HUES64 (cell line): ENCODE results near the gene DHRS4. TPM values are rescaled to one million over a fixed set of nuclear protein-coding genes. Genes with fewer than 3 reads are reported as not detected.

Experiments
- H3K27ac ChIP-seq: 2 replicates; pipeline ENCODE4 v1.7.0; 2013; ENCODE audit warnings: low read depth, low read length, inconsistent platforms
- H3K27me3 ChIP-seq: 2 replicates; pipeline ENCODE4 v1.6.1; 2013; ENCODE audit warnings: mild to moderate bottlenecking, low read length; ENCODE audit not compliant: insufficient read depth
- H3K36me3 ChIP-seq: 2 replicates; pipeline ENCODE4 v1.6.1; 2013; ENCODE audit warnings: mild to moderate bottlenecking, low read length; ENCODE audit not compliant: insufficient read depth
- H3K4me1 ChIP-seq: 2 replicates; pipeline ENCODE4 v1.6.1; 2013; ENCODE audit warnings: mild to moderate bottlenecking, low read length, moderate library complexity; ENCODE audit not compliant: insufficient read depth
- H3K4me3 ChIP-seq: 2 replicates; pipeline ENCODE4 v1.5.1; 2013; ENCODE audit warnings: mild to moderate bottlenecking, low read length, moderate library complexity
- H3K9ac ChIP-seq: 2 replicates; pipeline ENCODE4 v1.6.1; 2013; ENCODE audit warnings: mild to moderate bottlenecking, low read depth, low read length
- H3K9me3 ChIP-seq: 2 replicates; pipeline ENCODE4 v1.6.1; 2013; ENCODE audit warnings: low read depth, low read length; ENCODE audit not compliant: insufficient read depth
- WGBS: fragments of 150-250, 120-280 bp; methylation state at CpG from one replicate; pipeline ENCODE4 v1.1.7; 2013; ENCODE audit warnings: missing lambda C conversion rate; 5-methylcytosine and 5-hydroxymethylcytosine counted together
- polyA plus RNA-seq, 2 experiments: library from polyadenylated mRNA; stranded (reverse); fragments of 50-300 nt; gene quantifications; one replicate each; pipeline ENCODE4 v1.2.3, GENCODE V29; 2013

Gene DHRS4
- 12.3 TPM for polyA plus RNA-seq (2013, experiment 1 of 2)
- 11.9 TPM for polyA plus RNA-seq (2013, experiment 2 of 2)

DNA sequence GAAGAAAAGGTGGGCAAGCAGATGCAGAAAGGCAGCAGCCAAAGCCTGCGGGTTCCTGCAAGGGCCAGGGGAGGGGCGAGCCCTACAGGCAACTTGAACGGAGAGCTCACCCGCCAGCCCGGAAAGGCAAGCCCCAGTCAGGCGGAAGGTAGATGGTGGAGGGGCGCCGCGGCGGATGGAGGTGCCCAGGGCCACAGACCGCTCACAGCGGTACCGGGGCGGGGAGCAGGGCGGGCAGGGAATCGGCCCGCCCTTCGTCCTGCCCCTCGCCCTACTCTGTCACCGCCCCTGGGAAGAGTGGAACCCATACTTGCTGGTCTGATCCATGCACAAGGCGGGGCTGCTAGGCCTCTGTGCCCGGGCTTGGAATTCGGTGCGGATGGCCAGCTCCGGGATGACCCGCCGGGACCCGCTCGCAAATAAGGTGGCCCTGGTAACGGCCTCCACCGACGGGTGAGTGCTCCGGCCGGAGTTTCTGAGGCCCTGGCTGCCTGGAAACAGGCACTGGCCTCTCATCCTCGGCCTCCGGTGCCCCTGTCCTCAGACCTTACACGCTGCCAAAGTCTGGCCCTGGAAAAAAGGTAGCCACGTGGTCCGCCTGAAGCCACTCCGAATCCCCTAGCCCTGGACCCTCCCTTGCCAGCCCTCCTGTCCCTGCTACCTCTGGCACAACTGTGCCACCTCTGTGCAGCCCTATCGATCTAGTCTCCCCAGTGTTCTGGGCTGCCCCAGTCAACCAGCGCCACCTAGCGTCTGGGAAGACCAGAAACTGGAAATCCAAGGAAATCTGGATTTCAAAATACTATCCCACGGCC lies at the start of gene DHRS4:
TSS of gene DHRS4 (plus strand) at position 307 of the 815 bp plus-strand sequence. CDS start at position 326, 19 bp downstream.
- WGBS = 1% methylated on average over 44 of the region's 44 CpGs
- Histone ChIP-seq H3K9me3 (no peaks in the 10 kb centered on the region), H3K4me3 (peak within 1 kb of the TSS; percentile 84), H3K36me3 (no peaks in the 10 kb centered on the region), H3K27me3 (no peaks in the 10 kb centered on the region), H3K27ac (peak within 1 kb of the TSS; percentile 62; the same call in 1 of the 2 replicates), H3K9ac (peak within 1 kb of the TSS; percentile 84), H3K4me1 (no peaks in the 10 kb centered on the region)

DNA sequence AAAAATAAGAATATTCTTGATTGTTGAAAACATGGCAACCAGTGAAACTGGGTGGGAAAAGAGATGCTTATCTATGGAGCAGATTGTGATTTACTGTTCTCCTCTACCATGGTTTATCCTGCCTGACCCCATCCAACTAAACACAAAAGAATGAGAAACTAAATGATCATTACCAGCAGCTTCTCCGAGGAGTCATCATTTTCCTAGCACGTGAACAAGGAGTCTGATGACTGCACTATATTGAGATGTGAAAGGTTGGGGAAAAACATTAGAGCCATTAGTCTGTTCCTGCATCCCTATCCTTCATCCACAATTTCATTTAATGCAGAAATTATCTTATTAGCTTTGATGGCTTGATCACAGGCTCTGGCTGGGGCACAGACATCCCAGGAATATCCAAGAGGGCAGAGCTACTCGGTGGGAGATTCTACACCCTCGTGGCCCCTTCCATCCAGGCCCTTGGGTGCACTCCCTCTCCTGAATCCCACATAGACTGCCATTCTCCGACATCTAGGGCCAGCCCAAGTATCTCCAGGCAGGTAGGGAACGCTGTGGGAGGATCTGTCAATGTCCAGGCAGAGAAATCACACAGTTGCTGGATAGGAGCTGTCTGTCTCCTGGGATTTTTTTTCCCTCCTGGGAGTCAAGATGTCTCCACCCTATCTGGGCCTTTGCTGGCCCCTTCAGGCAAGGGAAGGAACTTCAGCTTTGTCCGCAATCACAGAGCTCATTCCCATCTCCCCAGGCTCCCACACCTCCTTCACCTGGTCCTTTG lies 43.3 kb upstream of the DHRS4 start:
- Histone ChIP-seq H3K4me3 (no peak overlapping the region), H3K9ac (no peak overlapping the region), H3K27me3 (no peaks in the 10 kb centered on the region), H3K4me1 (peaks cover 7% of the 10 kb centered on the region), H3K27ac (no peak overlapping the region), H3K9me3 (no peaks in the 10 kb centered on the region), H3K36me3 (no peaks in the 10 kb centered on the region)
- WGBS = 59% methylated on average over 7 of the region's 7 CpGs

DNA sequence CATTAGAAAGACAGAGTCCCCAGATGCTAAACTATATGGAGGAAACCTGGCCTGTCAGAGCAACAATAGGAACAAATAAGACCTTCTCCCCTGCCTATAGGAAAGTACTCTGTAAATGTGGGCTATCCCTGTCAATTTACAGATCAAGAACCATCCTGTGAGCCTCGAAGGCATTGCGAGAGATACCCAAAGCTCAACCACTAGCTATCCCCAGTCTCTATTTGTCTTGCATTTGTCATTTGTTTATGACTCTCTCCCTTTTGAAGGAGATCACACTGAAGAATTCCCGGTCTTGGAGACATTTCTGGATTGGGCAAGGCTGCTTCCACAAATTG lies 42.7 kb upstream of the DHRS4 start:
- peaks cover 7% of the 10 kb centered on the region for H3K4me1 ChIP-seq
- H3K9me3 ChIP-seq = no peaks in the 10 kb centered on the region
- no peak overlapping the region for H3K27ac ChIP-seq
- H3K9ac ChIP-seq = no peak overlapping the region
- no peaks in the 10 kb centered on the region for H3K36me3 ChIP-seq
- 53% methylated on average over 3 of the region's 3 CpGs for WGBS
- no peaks in the 10 kb centered on the region for H3K27me3 ChIP-seq
- no peak overlapping the region for H3K4me3 ChIP-seq

DNA sequence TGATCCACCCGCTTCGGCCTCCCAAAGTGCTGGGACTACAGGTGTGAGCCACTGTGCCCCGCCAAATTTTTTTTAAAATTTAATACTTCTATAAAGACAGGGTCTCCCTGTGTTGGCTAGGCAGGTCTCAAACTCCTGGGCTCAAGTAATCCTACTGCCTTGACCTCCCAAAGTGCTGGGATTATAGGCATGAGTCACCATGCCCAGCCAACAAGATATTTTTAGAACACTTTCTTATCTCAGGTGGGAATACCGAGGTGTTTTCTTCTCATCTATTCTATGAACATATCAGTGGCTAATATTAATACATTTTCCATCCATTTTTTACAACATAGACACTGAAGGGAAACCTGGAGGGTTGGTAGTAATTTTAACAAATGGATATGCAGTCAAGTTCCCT lies 38.0 kb upstream of the DHRS4 start:
- Histone ChIP-seq H3K27ac (no peak overlapping the region), H3K4me3 (no peak overlapping the region), H3K9me3 (0 out of 2 replicates have a peak, but pooled peaks cover 10% of the 10 kb centered on the region), H3K4me1 (peaks cover 7% of the 10 kb centered on the region), H3K36me3 (no peaks in the 10 kb centered on the region), H3K9ac (no peak overlapping the region), H3K27me3 (no peaks in the 10 kb centered on the region)
- 100% methylated on average over 3 of the region's 4 CpGs for WGBS

DNA sequence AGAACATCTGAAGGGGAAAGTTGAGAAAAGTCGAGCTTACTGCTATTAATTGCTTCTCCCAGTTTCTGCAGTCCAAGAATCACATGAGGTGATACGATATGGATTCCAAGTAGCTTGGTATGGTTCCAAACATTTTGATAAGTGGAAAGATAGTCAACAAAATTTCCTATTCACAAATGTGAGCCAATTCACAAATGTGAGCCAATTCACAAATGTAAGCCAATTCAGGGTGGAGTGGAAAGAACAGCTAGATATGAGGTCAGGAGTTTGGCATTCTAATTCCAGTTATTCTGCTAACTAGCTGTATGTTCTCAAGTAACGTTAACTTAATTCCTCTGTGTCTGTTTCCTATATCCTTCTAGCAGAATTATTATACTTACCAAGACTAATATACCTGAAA lies 37.6 kb upstream of the DHRS4 start:
- Histone ChIP-seq H3K27me3 (no peaks in the 10 kb centered on the region), H3K27ac (no peak overlapping the region), H3K9ac (no peak overlapping the region), H3K4me1 (peaks cover 4% of the 10 kb centered on the region), H3K36me3 (no peaks in the 10 kb centered on the region), H3K9me3 (0 out of 2 replicates have a peak, but pooled peaks cover 10% of the 10 kb centered on the region), H3K4me3 (no peak overlapping the region)
- WGBS = 83% methylated on average over 3 of the region's 3 CpGs

DNA sequence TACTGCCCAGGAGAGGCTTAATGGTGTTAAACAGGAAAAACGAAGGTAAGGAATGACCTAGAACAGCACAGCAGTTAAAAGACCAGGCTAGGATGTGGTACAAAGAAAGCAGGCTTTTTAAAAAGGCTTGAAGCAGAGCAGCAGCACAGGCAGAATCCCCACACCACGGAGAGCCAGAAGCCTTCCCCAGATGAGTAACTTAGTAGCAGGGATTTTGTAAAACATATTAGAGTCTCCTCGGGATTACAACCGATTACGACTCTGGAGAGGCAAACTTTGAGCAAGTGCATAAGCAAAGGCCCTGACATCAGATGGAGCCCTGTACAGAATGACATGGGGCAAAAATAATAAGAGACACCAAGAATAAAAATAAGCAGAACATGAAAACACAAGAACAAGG lies 37.1 kb upstream of the DHRS4 start:
- H3K36me3 ChIP-seq = no peaks in the 10 kb centered on the region
- 83% methylated on average over 5 of the region's 5 CpGs for WGBS

DNA sequence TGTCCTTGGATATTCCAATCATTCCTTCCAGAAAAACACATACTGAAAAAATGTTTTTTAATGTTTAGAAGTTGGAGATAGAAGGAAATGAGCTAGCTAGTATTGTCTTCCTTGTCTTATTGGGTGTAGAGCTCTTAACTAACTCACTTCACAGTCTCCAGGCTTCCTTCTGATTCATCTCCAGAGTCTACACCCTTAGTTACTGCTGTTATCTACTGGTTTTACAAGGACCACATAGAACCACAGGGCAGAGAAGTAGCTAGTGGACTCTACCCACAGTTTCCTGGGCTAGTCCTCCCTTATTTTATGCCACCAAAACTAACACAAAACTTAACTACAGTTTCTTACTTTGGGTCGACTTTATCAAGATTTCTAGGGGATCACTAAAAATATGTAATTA lies 31.0 kb upstream of the DHRS4 start:
- Histone ChIP-seq H3K36me3 (no peaks in the 10 kb centered on the region), H3K9ac (no peak overlapping the region), H3K27me3 (no peaks in the 10 kb centered on the region), H3K4me3 (no peak overlapping the region), H3K9me3 (0 out of 2 replicates have a peak, but pooled peaks cover 5% of the 10 kb centered on the region), H3K4me1 (no peaks in the 10 kb centered on the region), H3K27ac (no peak overlapping the region)
- WGBS = 86% methylated on average over 1 of the region's 1 CpG

More for the DNA sequence above, 37.1 kb upstream of the DHRS4 start:
- no peak overlapping the region for H3K27ac ChIP-seq
- H3K4me1 ChIP-seq = no peaks in the 10 kb centered on the region; the same call in 1 of the 2 replicates
- H3K4me3 ChIP-seq = no peak overlapping the region
- H3K9ac ChIP-seq = no peak overlapping the region
- H3K9me3 ChIP-seq = 0 out of 2 replicates have a peak, but pooled peaks cover 10% of the 10 kb centered on the region
- H3K27me3 ChIP-seq = no peaks in the 10 kb centered on the region

DNA sequence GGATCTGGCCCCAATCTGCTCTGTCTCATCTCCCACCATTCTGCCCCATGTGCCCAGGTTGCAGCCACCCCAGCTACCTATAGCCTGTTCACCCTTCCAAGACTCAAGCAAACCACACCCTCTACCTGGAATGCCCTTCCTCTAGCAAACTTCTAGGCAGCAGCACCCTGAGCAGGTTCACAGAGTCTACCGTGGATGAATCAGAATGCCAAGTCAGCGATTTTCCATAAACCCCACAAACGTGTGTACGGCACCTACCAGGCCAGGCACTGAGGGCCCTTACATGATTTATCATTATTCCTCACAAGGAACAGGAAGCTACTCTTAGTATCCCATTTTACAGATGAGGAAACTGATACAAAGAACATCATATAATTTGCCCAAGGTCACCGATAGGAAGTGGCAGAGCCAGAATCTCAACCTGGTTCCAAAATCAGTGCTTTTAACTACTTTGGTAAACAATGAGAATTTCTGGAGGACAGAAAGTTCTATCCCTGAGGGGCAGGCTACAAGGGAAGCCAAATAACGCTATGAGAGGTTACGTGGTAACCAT lies 28.0 kb upstream of the DHRS4 start:
- no peak overlapping the region for H3K27ac ChIP-seq
- H3K27me3 ChIP-seq = no peaks in the 10 kb centered on the region
- no peaks in the 10 kb centered on the region for H3K4me1 ChIP-seq
- no peak overlapping the region for H3K9ac ChIP-seq
- no peaks in the 10 kb centered on the region for H3K9me3 ChIP-seq
- no peak overlapping the region for H3K4me3 ChIP-seq
- 88% methylated on average over 7 of the region's 7 CpGs for WGBS
- H3K36me3 ChIP-seq = no peaks in the 10 kb centered on the region

DNA sequence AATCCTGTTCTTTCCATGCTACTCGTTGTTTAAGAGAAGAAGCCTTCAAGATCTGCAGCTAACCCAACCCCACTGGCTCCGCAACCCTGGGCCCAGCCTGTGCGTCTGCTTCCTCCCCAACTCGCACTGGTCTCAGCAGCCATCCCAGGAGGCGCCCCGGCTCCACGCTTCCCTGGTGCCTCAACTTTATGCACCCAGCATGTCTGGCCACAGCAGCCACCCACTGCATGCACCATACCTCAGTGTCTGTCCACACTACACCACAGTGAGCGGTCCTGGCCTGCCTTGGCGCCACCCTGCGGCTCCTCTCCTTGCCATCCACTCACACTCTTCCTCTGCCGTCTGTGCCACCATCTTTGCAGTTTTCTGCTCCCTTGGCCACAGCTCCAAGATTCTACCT lies 27.0 kb upstream of the DHRS4 start:
- no peaks in the 10 kb centered on the region for H3K27me3 ChIP-seq
- H3K9ac ChIP-seq = no peak overlapping the region
- no peak overlapping the region for H3K27ac ChIP-seq
- H3K36me3 ChIP-seq = no peaks in the 10 kb centered on the region
- no peaks in the 10 kb centered on the region for H3K4me1 ChIP-seq
- H3K9me3 ChIP-seq = no peaks in the 10 kb centered on the region
- no peak overlapping the region for H3K4me3 ChIP-seq
- WGBS = 92% methylated on average over 11 of the region's 11 CpGs

DNA sequence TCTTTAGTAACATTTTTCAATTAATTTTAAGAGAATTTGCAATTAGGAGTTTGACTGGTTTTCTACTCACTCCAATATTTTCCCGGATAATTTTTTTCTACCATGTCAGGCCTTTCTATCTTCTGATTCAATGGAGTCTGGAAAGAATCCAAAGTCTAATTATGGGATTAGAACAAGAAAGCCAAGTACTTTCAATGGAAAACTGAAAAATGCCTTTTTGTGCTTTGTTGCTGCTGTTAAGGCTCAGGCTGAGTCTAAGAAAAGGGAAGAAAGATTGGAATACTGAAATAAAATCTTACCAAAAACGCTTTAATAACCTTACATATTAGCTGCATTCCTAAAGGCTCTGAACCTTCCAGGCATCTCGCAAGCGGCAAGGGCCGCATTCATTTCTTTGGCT lies 24.4 kb upstream of the DHRS4 start:
- Histone ChIP-seq H3K4me3 (no peak overlapping the region), H3K27me3 (no peaks in the 10 kb centered on the region), H3K27ac (no peak overlapping the region), H3K4me1 (no peaks in the 10 kb centered on the region), H3K9me3 (no peaks in the 10 kb centered on the region), H3K36me3 (no peaks in the 10 kb centered on the region), H3K9ac (no peak overlapping the region)
- WGBS = 93% methylated on average over 2 of the region's 5 CpGs

DNA sequence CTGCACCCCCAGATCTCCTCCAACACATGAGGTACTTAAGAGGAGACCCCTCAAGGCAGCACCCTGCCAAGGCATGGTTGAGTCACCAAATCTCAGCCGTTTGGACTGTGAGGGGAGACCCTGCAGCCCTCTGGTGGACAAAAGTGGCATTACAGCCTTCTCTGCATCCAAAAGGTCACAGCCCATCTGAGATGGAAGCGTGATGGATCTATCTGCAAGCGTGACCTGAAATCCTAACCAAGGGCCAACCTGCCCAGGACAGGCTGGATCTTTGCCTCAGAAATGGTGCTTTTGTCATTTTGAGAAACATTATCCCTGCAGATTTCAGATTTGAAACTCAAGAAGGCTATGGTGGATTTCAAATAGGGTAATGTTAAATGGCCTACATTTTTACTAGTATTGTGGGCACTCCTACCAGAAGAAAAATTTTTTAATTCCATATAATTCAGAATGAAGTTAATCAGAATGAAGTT lies 23.7 kb upstream of the DHRS4 start:
- H3K4me1 ChIP-seq = no peaks in the 10 kb centered on the region
- H3K27ac ChIP-seq = no peak overlapping the region
- no peak overlapping the region for H3K9ac ChIP-seq
- H3K36me3 ChIP-seq = no peaks in the 10 kb centered on the region
- no peaks in the 10 kb centered on the region for H3K9me3 ChIP-seq
- no peaks in the 10 kb centered on the region for H3K27me3 ChIP-seq
- 25% methylated on average over 3 of the region's 3 CpGs for WGBS
- no peak overlapping the region for H3K4me3 ChIP-seq
